Measurements from ENCODE around the gene AKAP13. TPM values are rescaled to one million over a fixed set of nuclear protein-coding genes. Genes with fewer than 3 reads are reported as not detected.

The AKAP13 gene
- total RNA-seq, 1 experiment from 2014 or later = 49.6 TPM

DNA sequence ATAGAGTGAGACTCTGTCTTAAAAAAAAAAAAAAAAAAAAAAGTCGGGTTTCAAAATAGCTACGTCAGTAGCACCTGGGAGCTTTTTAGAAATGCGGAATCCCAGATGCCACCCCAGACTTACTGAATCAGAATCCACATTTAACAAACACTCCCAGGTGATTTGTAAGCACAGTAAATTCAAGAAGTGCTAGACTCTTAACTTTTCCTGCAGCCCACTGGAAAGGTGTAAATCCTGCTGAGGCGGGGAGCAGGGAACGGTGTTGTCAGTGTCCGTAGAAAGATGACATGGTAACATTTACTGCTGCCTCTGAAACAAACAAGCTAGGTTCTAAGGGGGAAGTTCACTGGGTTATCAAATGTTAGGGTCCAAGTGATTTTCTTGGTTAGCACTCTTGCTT lies 2.4 kb upstream of the AKAP13 start:
- Mint-ChIP-seq H3K4me3 (ENCODE audit: unreplicated experiment) (no peak overlapping the region), H3K27me3 (ENCODE audit: insufficient read depth, unreplicated experiment) (no peaks in the 10 kb centered on the region), H3K4me1 (ENCODE audit: low read depth, unreplicated experiment) (peaks cover 20% of the 10 kb centered on the region), H3K27ac (ENCODE audit: unreplicated experiment) (no peak overlapping the region), H3K9me3 (ENCODE audit: unreplicated experiment) (no peaks in the 10 kb centered on the region), H3K36me3 (ENCODE audit: insufficient read depth, unreplicated experiment) (peaks cover 5% of the 10 kb centered on the region)
- ChIA-PET POLR2A (no interaction called here), CTCF (no interaction called here)
- no peaks in the 10 kb centered on the region for H3K27me3 ChIP-seq (replicated peaks; ENCODE audit: control insufficient read depth, insufficient read depth, low read length)
- DNase-seq = no peak
- peaks cover 11% of the 10 kb centered on the region for H3K4me1 ChIP-seq
- H3K9me3 ChIP-seq = no peaks in the 10 kb centered on the region
- no TSS peak for BruUV-seq (replicated peaks)
- no peak overlapping the region for H3K4me3 ChIP-seq (ENCODE audit: low read depth, low read length)
- no peak for TF ChIP-seq CTCF (IDR thresholded peaks at IDR 0.05; ENCODE audit: insufficient read depth in 1 of 2, low read depth in 1 of 2, low read length in 1 of 2, severe bottlenecking in 1 of 2, unreplicated experiment in 1 of 2)
- H3K36me3 ChIP-seq (ENCODE audit: control insufficient read depth, insufficient read depth, low read length) = no peaks in the 10 kb centered on the region
- intact Hi-C loops (cut with micrococcal nuclease; ENCODE audit: unreplicated experiment) = no loop called here

- BruUV-seq (replicated peaks) = TSS peak; percentile 71
- Mint-ChIP-seq H3K9me3 (ENCODE audit: unreplicated experiment) (no peaks in the 10 kb centered on the region), H3K27me3 (ENCODE audit: insufficient read depth, unreplicated experiment) (no peaks in the 10 kb centered on the region), H3K4me3 (ENCODE audit: unreplicated experiment) (peak overlapping the region; percentile 74), H3K27ac (ENCODE audit: unreplicated experiment) (peak overlapping the region; percentile 43), H3K4me1 (ENCODE audit: low read depth, unreplicated experiment) (peaks cover 22% of the 10 kb centered on the region), H3K36me3 (ENCODE audit: insufficient read depth, unreplicated experiment) (peaks cover 5% of the 10 kb centered on the region)
- CTCF ChIA-PET = interaction anchor here (0.6 to 2.1 kb wide), 4 partner anchors 44 to 83 kb away, joined by 4 to 8 read pairs (median 6); no protein-coding TSS in a partner anchor
- intact Hi-C loops (cut with micrococcal nuclease; ENCODE audit: unreplicated experiment) = loop anchor here (2.0 kb wide), 3 partner anchors 15 to 63 kb away; no protein-coding TSS in a partner anchor
- Histone ChIP-seq H3K9me3 (no peaks in the 10 kb centered on the region), H3K4me3 (ENCODE audit: low read depth, low read length) (peak overlapping the region; percentile 37), H3K4me1 (peaks cover 11% of the 10 kb centered on the region), H3K36me3 (ENCODE audit: control insufficient read depth, insufficient read depth, low read length) (no peaks in the 10 kb centered on the region), H3K27me3 (replicated peaks; ENCODE audit: control insufficient read depth, insufficient read depth, low read length) (no peaks in the 10 kb centered on the region)
- POLR2A ChIA-PET = interaction anchor here (0.5 to 1.1 kb wide), 8 partner anchors 9 to 69 kb away, joined by 3 to 12 read pairs (median 3); no protein-coding TSS in a partner anchor
- no peak for TF ChIP-seq CTCF (IDR thresholded peaks at IDR 0.05; ENCODE audit: insufficient read depth in 1 of 2, low read depth in 1 of 2, low read length in 1 of 2, severe bottlenecking in 1 of 2, unreplicated experiment in 1 of 2)
- DNase-seq = peak in 1 of 2 experiments; percentile 38
Measured at GRCh38 chr15:85379403-85380131, 836 bp upstream of the AKAP13 start.

DNA sequence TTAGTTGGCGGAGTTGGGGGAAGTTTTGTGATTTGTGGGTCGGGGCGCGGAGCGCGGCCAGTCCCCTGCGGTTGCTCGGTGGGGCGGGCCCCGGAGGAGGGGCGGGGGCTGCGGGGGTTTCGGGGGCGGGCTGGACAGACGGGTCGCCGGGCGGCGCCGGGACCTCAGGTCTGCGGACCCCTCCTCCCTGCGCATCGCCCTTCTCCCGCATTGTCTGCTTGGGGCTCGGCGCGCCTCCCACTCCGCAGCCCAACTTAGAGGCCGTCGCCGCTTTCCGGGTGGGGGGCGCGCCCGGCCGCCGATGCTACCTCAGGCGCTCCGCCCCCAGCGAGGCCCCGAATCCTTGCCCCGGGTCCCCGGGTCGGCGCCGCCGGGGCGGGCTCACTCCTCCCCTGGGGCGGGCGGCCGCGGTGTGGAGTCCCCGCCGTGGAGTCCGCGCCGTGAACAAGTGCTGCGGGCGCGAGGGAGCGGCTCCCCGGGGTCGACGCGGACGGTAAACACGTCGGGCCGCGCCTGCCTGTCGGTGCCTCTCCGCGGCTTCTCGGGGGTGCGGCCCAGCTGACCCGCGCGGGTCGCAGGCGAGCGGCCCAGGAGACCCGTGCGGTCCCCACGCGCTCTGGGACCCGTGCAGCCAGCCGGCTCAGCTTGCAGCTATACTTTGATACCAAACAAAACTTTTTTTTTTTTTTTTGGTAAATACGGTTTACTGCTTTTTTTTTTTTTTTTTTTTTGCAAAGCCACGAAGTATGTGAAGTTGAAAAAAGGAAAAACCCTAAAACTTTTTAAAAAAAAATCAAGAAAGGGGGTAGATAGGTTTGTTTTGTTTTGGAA lies 624 bp downstream of the AKAP13 start:
- Mint-ChIP-seq H3K9me3 (ENCODE audit: unreplicated experiment) (no peaks in the 10 kb centered on the region), H3K27me3 (ENCODE audit: insufficient read depth, unreplicated experiment) (no peaks in the 10 kb centered on the region), H3K4me1 (ENCODE audit: low read depth, unreplicated experiment) (peaks cover 26% of the 10 kb centered on the region), H3K4me3 (ENCODE audit: unreplicated experiment) (peak overlapping the region; percentile 74), H3K27ac (ENCODE audit: unreplicated experiment) (peak overlapping the region; percentile 43), H3K36me3 (ENCODE audit: insufficient read depth, unreplicated experiment) (peaks cover 5% of the 10 kb centered on the region)
- Histone ChIP-seq H3K9me3 (no peaks in the 10 kb centered on the region), H3K4me1 (peaks cover 11% of the 10 kb centered on the region), H3K4me3 (ENCODE audit: low read depth, low read length) (peak overlapping the region; percentile 69), H3K36me3 (ENCODE audit: control insufficient read depth, insufficient read depth, low read length) (no peaks in the 10 kb centered on the region), H3K27me3 (replicated peaks; ENCODE audit: control insufficient read depth, insufficient read depth, low read length) (no peaks in the 10 kb centered on the region)
- no TSS peak for BruUV-seq (replicated peaks)
- CTCF ChIA-PET = interaction anchor here (0.5 to 2.1 kb wide), 6 partner anchors 46 to 516 kb away, joined by 3 to 8 read pairs (median 4); no protein-coding TSS in a partner anchor
- intact Hi-C loops (cut with micrococcal nuclease; ENCODE audit: unreplicated experiment) = loop anchor here (2.0 kb wide), 3 partner anchors 14 to 62 kb away; no protein-coding TSS in a partner anchor
- DNase-seq = peak; percentile 60 to 70
- no peak for TF ChIP-seq CTCF (IDR thresholded peaks at IDR 0.05; ENCODE audit: insufficient read depth in 1 of 2, low read depth in 1 of 2, low read length in 1 of 2, severe bottlenecking in 1 of 2, unreplicated experiment in 1 of 2)
- POLR2A ChIA-PET = interaction anchor here (0.6 to 1.1 kb wide), 9 partner anchors 8 to 187 kb away, joined by 3 to 12 read pairs (median 4); no protein-coding TSS in a partner anchor
